ENCODE measurements around the gene PRKAG2. TPM values are rescaled to one million over a fixed set of nuclear protein-coding genes. Genes with fewer than 3 reads are reported as not detected.

Gene PRKAG2
- total RNA-seq, 1 donor from 2014 or later: 130 TPM

DNA sequence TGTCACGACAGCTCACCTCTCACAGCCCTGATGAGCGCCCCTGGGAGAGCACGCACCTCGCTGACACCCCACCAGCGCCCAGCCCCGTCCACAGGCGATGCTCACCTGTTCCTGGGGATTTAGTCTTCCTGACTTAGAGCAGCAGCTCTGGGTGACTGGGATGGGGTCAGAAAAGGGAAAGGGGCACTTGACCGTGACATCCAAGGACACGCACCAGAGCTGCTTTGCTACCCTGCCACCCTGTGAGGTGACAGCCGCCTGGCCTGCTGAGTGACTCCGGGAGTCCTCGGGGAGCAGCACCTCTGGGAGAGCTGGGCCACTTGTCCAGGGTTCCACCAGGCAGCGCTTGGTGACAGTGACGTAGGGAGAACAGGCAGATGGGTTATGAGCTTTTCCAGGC is 148.2 kb downstream of the PRKAG2 start:
- Histone ChIP-seq H3K27ac (replicated peaks) (peak overlapping the region; percentile 89), H3K4me3 (no peak overlapping the region), H3K27me3 (ENCODE audit: low read depth) (no peaks in the 10 kb centered on the region), H3K9me3 (replicated peaks) (no peaks in the 10 kb centered on the region), H3K36me3 (no peaks in the 10 kb centered on the region), H3K4me1 (peaks cover 97% of the 10 kb centered on the region)
- intact Hi-C loops (cut with micrococcal nuclease): no loop called here
- TF ChIP-seq, protein P1, sequence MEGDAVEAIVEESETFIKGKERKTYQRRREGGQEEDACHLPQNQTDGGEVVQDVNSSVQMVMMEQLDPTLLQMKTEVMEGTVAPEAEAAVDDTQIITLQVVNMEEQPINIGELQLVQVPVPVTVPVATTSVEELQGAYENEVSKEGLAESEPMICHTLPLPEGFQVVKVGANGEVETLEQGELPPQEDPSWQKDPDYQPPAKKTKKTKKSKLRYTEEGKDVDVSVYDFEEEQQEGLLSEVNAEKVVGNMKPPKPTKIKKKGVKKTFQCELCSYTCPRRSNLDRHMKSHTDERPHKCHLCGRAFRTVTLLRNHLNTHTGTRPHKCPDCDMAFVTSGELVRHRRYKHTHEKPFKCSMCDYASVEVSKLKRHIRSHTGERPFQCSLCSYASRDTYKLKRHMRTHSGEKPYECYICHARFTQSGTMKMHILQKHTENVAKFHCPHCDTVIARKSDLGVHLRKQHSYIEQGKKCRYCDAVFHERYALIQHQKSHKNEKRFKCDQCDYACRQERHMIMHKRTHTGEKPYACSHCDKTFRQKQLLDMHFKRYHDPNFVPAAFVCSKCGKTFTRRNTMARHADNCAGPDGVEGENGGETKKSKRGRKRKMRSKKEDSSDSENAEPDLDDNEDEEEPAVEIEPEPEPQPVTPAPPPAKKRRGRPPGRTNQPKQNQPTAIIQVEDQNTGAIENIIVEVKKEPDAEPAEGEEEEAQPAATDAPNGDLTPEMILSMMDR (IDR thresholded peaks at IDR 0.05; ENCODE audit: borderline replicate concordance): no peak
- DNase-seq: no peak

DNA sequence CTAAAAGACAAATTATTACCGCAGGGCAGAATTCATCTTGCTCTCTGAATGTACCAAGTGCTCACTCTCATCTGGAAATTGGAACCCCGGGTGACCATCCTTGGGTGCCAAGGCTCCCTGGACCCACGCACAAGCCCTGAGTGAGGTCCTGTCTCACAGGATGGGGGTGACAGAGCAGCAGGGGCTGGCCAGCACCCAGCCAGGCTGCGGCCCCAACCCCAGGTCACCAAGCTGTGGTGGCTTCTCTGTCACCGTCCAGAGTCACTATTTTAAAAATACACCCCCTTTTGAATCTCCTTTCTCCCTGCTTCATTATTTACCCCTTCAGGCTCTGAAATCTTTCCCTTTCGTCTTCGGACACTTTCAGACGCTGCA is 148.6 kb downstream of the PRKAG2 start:
- TF ChIP-seq, protein P1 (IDR thresholded peaks at IDR 0.05; ENCODE audit: borderline replicate concordance): no peak
- peak overlapping the region; percentile 89 for H3K27ac ChIP-seq (replicated peaks)
- no peak for DNase-seq
- H3K9me3 ChIP-seq (replicated peaks): no peaks in the 10 kb centered on the region
- intact Hi-C loops (cut with micrococcal nuclease): no loop called here
- peaks cover 98% of the 10 kb centered on the region for H3K4me1 ChIP-seq
- no peaks in the 10 kb centered on the region for H3K36me3 ChIP-seq
- H3K4me3 ChIP-seq: no peak overlapping the region
- H3K27me3 ChIP-seq (ENCODE audit: low read depth): no peaks in the 10 kb centered on the region

DNA sequence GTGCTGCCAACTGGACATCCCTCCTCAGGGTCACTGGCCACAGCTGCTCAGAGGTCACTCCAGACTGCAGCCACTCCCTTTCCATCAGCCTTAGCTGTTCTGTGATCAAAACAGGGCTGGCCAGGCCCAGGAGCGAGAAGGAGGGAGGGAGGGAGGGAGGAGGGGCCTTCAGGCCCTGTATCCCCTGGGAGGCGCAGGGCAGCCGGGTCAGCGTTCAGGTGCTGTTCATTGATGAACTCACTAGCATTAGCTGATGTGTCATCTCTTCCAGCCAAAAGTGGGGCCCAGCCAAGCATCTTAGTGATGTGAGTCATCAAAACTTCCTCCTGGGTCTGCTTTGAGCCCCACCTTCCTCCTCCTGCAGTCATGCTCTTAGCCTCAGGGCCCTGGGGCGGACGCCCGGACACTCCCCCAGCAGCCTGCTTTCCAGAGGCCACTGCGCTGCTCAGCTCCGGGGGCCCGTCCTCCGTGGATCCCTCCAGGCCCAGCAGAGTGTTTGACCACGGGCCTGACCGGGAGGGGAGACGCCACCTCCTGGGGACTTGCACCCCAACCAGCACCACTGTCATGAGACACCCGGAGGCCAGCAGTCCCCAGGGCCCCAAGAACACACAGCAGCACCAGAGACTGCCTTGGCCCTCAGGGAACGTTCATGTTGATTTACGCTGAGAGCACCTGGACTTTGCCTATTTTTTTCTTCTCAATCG is 149.2 kb downstream of the PRKAG2 start:
- Histone ChIP-seq H3K4me3 (no peak overlapping the region), H3K27me3 (ENCODE audit: low read depth) (no peaks in the 10 kb centered on the region), H3K36me3 (no peaks in the 10 kb centered on the region), H3K27ac (replicated peaks) (peak overlapping the region; percentile 89), H3K9me3 (replicated peaks) (no peaks in the 10 kb centered on the region), H3K4me1 (peaks cover 98% of the 10 kb centered on the region)
- intact Hi-C loops (cut with micrococcal nuclease): no loop called here
- TF ChIP-seq, protein P1 (IDR thresholded peaks at IDR 0.05; ENCODE audit: borderline replicate concordance): no peak
- DNase-seq: peak; percentile 62

DNA sequence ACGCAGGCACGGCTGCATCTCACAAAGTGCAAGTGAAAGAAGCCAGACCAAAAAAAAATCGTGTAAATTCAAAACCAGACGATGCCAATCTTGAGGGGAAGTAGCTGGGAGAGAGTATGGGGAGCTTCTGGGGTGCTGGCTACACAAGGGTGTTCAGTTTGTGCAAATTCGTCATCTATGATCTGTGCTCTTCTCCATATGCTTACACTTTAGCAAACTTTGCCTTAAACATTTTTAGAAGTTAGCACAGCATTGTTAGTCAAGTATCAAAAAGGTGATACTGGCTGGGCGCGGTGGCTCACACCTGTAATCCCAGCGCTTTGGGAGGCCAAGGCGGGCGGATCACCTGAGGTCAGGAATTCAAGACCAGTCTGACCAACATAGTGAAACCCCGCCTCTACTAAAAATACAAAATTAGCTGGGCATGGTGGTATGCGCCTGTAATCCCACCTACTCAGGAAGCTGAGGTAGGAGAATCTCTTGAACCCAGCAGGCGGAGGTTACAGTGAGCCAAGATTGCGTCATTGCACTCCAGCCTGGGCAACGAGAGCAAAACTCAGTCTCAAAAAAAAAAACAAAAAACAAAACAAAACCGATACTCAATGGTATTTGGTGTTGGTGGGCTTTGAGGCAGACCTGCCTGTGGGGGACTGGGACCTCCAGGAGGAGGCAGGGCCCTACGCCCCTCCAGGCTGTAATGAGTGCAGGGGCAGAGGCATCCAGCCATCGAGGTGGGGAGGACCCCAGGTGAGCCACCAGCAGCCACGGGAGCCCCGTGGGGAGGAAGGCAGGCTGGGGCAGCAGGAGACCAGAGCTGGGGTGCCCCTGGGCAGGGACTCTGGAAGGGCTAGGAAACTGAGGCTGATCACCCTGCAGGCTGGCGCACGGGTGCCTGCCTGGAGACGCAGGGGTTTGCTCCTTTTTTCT is 150.0 kb downstream of the PRKAG2 start:
- peak overlapping the region; percentile 89 for H3K27ac ChIP-seq (replicated peaks)
- no peaks in the 10 kb centered on the region for H3K9me3 ChIP-seq (replicated peaks)
- no peaks in the 10 kb centered on the region for H3K36me3 ChIP-seq
- intact Hi-C loops (cut with micrococcal nuclease): no loop called here
- H3K4me1 ChIP-seq: peaks cover 96% of the 10 kb centered on the region
- H3K27me3 ChIP-seq (ENCODE audit: low read depth): no peaks in the 10 kb centered on the region
- TF ChIP-seq, protein P1 (IDR thresholded peaks at IDR 0.05; ENCODE audit: borderline replicate concordance): no peak
- H3K4me3 ChIP-seq: no peak overlapping the region
- no peak for DNase-seq

DNA sequence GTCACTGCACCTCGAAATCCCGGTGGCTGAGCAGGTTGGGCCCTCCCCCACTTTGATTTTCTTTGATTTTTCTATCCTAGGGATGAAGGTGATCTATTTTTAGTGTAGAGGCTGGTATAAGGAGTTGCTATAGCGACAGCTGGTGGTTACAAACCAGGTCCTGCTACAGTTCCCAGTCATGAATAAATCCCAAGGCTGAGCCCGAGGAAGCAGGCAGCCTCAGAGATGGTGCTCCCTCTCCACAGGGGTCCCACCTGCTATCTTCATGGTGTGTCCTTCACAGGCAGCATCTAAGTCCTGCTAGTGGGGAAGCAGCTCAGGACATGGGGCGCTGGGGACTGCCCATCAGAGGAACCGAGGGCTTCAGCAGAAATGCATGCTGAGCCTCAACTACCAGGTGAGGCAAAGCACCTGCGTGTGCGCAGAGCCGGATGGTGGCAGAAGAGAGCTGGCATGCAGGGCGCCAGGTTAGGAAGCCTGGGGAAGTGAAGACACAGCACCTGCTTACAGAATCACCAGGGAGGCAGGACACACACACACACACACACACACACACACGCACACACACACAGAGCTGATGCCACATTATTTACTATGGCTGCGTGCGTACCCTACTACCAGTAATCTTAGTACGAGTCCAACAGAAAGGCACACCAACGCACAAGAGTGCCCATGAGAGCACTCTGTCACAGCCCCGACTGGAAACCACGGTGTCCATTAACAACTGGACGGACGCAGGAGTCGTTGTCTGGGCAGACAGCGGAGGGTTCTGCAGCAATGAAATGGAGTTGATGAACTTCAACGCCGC is 150.9 kb downstream of the PRKAG2 start:
- Histone ChIP-seq H3K27me3 (ENCODE audit: low read depth) (no peaks in the 10 kb centered on the region), H3K4me1 (peaks cover 98% of the 10 kb centered on the region), H3K4me3 (peak overlapping the region; percentile 17), H3K27ac (replicated peaks) (peak overlapping the region; percentile 89), H3K36me3 (no peaks in the 10 kb centered on the region), H3K9me3 (replicated peaks) (no peaks in the 10 kb centered on the region)
- intact Hi-C loops (cut with micrococcal nuclease): no loop called here
- TF ChIP-seq, protein P1 (IDR thresholded peaks at IDR 0.05; ENCODE audit: borderline replicate concordance): no peak
- no peak for DNase-seq
